ENCODE measurements around the gene FSD1L.

Gene FSD1L

GRCh38 chr9:105436783-105437182 is 11.1 kb upstream of the FSD1L start:
- DNase-seq: no peak

- no peak for DNase-seq
Observed at GRCh38 chr9:105437704-105438103, 10.1 kb upstream of the FSD1L start.

DNA sequence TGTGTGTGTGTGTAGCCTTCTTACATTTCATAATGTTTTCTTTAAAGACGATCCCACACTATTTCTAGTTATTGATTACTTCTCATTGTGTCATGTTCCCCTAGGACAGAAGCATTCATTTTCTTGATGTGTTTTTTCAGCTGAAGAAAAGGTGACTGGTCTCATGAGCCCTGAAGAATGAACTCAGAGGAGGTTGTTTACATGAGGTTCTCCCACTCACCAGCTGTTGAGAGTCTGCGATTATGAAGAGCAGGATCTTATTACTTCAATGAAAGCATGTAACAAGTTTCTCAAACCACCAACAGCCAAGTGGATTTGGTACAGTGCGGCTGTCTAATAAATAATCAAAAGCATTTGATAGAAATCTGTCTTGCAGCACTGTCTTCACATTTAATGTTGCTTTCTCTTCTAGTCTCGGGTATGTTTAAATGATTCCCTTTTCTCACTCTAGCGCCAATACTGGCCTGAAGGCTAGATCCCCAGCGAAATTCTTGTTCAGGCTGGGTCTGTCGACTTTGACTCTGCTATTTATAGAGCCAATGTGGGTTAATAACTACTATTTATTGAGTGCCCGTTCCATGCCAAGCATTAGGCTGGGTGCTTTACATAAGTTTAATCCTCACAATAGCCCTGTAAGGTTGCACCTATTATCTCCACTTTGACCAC is 9.6 kb upstream of the FSD1L start:
- DNase-seq: peak; percentile 16

DNA sequence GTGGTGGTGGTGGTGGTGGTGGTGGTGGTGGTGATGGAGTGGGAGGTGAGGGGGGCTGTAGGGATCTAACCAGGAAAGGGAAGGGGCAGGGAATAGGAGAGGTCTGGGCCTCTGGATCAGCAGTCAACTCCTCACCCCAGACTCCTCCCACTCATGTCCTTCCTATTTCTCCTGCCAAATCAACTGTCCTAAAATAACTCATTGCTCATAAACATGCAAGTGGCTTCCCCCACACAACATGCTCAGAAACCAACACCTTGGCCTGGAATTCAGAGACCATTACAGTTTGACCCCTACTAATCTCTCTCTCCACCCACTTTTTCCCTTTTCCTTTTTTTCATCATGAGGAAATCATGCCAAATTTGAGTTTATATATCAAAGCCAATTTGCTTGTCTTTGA is 8.4 kb upstream of the FSD1L start:
- DNase-seq: no peak

- DNase-seq: no peak
Observed at GRCh38 chr9:105441616-105442160, 6.1 kb upstream of the FSD1L start.

- no peak for DNase-seq
Observed at GRCh38 chr9:105443121-105443520, 4.7 kb upstream of the FSD1L start.

DNA sequence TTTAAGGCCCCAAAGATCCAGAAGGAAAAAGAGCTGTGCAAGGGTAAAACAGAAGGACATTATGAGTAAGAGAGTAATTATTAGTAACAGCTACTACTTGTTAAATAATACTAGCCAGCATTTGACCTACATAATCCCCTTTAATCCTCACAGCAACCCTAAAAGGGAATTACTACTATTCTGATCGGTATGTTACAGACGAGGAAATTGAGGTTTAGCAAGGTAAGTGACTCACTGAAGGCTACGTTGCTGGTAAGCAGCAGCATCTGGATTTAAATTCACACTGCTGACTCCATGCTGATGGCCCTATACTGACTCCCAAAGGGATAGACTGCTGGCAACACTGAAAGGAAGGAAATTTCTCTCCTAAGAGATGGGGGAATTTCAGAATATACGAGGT is 3.7 kb upstream of the FSD1L start:
- DNase-seq: no peak

GRCh38 chr9:105445203-105445881 is 2.5 kb upstream of the FSD1L start:
- no peak for DNase-seq

GRCh38 chr9:105447386-105447813 is 434 bp upstream of the FSD1L start:
- no peak for DNase-seq

DNA sequence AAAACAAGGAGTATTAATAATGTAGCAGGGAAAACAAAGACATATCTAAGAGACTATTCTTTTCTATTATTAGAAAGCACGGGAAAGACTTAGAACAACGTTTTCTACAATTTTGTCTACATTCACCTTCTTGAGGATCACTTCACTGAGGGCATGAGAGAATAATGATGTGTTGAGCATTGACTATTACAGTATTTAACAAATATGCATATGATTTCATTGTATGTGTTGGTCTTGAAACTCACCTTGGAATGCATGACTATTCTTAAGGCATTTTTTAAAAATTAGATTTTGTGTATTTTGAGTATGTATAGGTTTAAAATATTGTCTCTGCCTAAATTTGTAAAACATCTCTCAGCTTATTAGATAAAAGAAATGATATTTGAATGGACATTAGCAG is 1.2 kb downstream of the FSD1L start:
- DNase-seq: no peak

DNA sequence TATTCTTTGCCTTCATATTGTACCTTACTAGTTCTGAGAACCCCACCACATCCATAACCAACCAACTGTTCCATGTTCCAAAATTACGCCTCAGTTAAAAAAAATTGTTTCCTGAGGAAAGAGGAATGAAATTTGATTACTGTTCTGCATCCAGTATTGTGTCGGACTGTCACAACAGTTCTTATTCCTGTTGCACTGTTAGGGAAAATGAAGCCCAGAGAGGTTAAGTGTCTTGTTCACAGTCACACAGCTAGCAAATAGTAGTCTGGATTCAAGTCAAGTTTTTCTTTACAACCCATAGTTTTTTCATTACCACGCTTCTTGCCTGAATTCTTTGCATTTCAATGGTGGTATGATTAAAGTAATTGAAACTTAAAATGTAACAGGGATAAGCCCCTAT is 4.4 kb downstream of the FSD1L start:
- DNase-seq: no peak

DNA sequence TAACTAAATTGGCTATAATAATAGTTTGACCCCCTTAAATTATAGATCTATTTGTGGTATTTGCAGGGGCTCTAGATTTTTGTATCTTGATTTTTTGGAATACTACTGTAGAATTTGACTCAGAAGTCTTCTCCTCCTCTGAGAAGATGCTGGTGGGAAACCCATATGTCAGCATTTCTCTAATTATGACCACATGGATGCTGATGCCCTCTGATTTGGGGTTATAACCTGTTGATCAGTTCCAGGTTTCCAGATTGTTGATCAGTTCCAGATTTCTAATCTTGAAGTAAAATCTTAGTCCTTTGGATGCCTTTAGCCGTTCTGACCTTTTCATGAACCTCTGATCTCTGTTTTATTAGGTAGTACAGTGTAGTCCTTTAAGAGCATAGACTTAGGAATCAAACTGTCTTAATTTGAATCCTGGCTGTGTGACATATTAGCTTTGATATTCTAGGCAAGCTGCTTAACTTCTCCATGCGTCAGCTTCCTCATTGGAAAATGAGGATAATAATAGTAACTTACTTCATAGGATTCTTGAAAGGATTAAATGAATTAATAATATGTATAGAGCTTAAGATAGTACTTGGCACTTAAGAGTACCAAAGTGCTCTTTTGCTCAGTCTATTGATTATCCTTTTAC is 8.1 kb downstream of the FSD1L start:
- DNase-seq: no peak

DNA sequence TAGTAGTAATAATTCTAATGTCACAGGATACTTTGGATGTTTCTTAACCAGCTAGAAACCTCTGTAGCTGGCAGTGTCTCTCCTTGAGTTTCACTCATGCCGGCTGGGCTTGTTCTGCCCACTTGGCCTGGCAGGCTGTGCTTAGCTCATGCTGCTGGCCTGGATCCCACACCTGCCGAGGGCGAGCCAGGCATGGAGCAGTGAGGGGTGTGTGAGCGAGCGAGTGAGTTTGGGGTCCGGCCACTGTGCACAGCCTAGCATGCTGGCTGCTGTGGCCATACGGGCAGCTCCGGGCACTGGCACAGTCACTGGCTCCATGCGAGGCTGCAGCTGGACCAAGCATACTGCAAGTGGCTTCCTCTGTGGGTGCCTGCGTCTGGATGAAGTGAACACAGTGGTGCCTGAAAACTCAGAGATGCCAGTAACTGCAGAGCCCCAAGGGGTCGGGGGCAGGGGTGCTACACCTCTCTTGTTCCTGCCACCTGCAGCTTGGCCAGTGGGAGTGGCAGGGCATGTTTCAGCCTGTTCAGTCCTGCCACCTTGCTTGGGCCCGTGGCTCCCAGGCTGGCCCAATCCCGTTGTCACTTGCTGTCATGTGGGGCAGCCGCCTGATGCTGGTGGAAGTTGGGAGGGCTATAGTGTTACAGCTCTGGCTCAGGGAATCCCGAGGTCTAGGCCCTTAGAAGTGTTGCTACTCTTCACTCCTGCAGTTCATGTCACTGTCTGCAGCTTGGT is 9.9 kb downstream of the FSD1L start:
- no peak for DNase-seq

DNA sequence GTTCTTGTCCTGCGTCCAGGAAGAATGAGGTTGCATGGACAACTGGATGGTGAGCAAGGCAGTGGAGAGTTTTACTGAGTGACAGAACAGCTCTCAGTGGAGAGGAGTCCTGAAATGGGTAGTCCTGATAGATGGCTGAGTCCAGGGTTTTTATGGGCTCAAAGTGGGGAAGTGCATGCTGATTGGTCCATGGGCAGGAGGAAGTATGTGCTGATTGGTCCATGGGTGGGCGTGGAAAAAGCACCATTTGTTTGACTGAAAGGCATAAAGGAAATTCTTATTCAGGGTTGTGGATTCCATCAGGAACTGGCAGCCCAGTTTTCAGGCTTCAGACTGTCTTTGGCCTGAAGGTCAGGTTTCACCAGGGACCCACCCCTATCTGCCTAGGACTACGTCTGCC is 10.6 kb downstream of the FSD1L start:
- no peak for DNase-seq

- DNase-seq: no peak
Observed at GRCh38 chr9:105459336-105459735, 11.5 kb downstream of the FSD1L start.

- DNase-seq: no peak
Observed at GRCh38 chr9:105466898-105467455, 19.1 kb downstream of the FSD1L start.

DNA sequence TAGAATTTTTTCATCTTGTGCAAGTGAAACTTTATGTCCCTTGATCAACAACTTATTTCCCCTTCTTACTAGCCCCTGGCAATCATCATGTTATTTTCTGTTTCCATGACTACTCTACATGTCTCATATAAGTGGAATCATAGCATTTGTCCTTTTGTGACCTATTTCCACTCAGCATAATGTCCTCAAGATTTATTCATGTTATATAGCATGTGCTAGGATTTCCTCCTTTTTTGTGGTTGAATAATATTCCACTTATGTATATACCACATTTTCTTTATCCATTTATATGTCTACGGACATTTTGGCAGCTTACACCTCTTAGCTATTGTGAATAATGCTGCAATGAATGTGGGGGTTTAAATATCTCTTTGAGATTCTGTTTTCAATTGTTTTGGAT is 21.0 kb downstream of the FSD1L start:
- no peak for DNase-seq

DNA sequence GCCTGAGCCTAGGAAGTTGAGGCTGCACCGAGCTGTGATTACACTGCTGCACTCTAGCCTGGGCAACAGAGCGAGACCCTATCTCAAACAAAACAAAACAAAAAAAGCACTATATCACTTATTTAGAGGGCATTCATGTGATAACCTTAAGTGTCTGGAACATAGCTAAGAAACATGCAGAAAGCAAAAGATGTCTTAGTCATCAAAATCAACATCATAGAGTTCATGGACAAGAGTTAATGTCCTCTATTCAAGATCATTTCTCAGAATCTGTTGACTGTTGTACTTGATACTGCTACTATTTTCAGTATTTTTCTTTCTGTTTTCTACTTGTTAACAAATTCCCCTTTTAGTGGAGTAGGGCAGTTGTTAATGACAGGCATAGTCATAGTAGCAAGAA is 25.4 kb downstream of the FSD1L start:
- no peak for DNase-seq

GRCh38 chr9:105475302-105475701 is 27.5 kb downstream of the FSD1L start:
- no peak for DNase-seq

GRCh38 chr9:105479846-105480245 is 32.0 kb downstream of the FSD1L start:
- DNase-seq: no peak

GRCh38 chr9:105483618-105484017 is 35.8 kb downstream of the FSD1L start:
- DNase-seq: no peak

DNA sequence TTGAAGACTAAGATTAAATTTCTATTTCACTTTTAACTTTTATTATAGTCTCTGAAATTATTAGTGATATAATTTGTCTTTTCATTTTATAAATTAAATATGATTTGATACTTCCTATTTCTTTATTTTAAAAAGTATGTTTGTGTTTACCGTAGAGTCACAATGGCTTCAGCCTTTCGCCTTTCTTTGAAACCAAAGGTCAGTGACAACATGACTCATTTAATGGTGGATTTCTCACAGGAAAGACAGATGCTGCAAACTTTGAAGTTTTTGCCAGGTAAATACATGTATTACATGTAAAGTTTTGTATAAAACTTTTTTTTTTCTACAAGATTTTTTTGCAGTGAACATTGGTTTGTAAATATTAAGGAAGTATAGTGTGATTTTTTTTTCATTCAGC is 36.4 kb downstream of the FSD1L start:
- no peak for DNase-seq

- DNase-seq: no peak
Observed at GRCh38 chr9:105485131-105485530, 37.3 kb downstream of the FSD1L start.
